Adipose tissue (tissue), 3 donors: Measurements from ENCODE around the gene NLN. TPM values are rescaled to one million over a fixed set of nuclear protein-coding genes. Genes with fewer than 3 reads are reported as not detected.
"Not testable (repeated sequence)": the region's sequence is repeated elsewhere in the genome, so short reads cannot be mapped to it uniquely, and the experiment has no call there.

Experiments
- H3K27ac ChIP-seq: one replicate; pipeline ENCODE4 v1.5.1; 2013; ENCODE audit warnings: low read depth, low read length
- WGBS, 3 donors: extraction: QIAGEN DNeasy Blood & Tissue Kit; methylation state at CpG; one replicate each; pipeline ENCODE4 v1.1.7; 2013; 5-methylcytosine and 5-hydroxymethylcytosine counted together
- polyA plus RNA-seq, 3 donors: library from polyadenylated mRNA; stranded (reverse); fragments of 200-250 nt; gene quantifications; one replicate each; pipeline ENCODE4 v1.2.3, GENCODE V29; 2013
- donor health status: healthy with polysubstance abuse.
- donor health status: Bipolar disorder and iron deficiency.
- donor health status: healthy.

The NLN gene
- polyA plus RNA-seq, 3 donors = 4.5 to 5.8 (median 5.1) TPM

GRCh38 chr5:65840071-65840470, 118.1 kb downstream of the NLN start:
- WGBS, 3 donors = 38 to 56% (median 49%) methylated on average over 3 of the region's 3 CpGs
- no peak overlapping the region for H3K27ac ChIP-seq

GRCh38 chr5:65844763-65845162, 122.8 kb downstream of the NLN start:
- H3K27ac ChIP-seq = not testable (repeated sequence)
- WGBS, 3 donors = 83 to 95% (median 87%) methylated on average over 4 of the region's 4 CpGs

- H3K27ac ChIP-seq = no peak overlapping the region
- 78 to 90% (median 89%) methylated on average over 1 of the region's 1 CpG for WGBS, 3 donors
Measured at GRCh38 chr5:65846101-65846500, 124.1 kb downstream of the NLN start.

- WGBS, 3 donors = 93 to 96% (median 94%) methylated on average over 5 of the region's 5 CpGs
- H3K27ac ChIP-seq = not testable (repeated sequence)
Measured at GRCh38 chr5:65847019-65847418, 125.0 kb downstream of the NLN start.

GRCh38 chr5:65849918-65850317, 127.9 kb downstream of the NLN start:
- WGBS, 3 donors = 78 to 100% methylated on average over 1 of the region's 1 CpG; no CpG with 5 or more reads in 1 of the 3 donors
- H3K27ac ChIP-seq = not testable (repeated sequence)

- WGBS, 3 donors = 85 to 92% (median 89%) methylated on average over 2 of the region's 2 CpGs
- no peak overlapping the region for H3K27ac ChIP-seq
Measured at GRCh38 chr5:65854925-65855324, 132.9 kb downstream of the NLN start.

GRCh38 chr5:65855766-65856315, 133.8 kb downstream of the NLN start:
- H3K27ac ChIP-seq = no peak overlapping the region

GRCh38 chr5:65856520-65856919, 134.5 kb downstream of the NLN start:
- 91 to 92% (median 91%) methylated on average over 5 of the region's 5 CpGs for WGBS, 3 donors
- no peak overlapping the region for H3K27ac ChIP-seq

- WGBS, 3 donors = 69 to 83% (median 81%) methylated on average over 3 of the region's 3 CpGs
- H3K27ac ChIP-seq = no peak overlapping the region
Measured at GRCh38 chr5:65858316-65858715, 136.3 kb downstream of the NLN start.

- 75 to 82% (median 80%) methylated on average over 3 of the region's 3 CpGs for WGBS, 3 donors
- H3K27ac ChIP-seq = no peak overlapping the region
Measured at GRCh38 chr5:65861830-65862241, 139.8 kb downstream of the NLN start.

GRCh38 chr5:65862384-65862783, 140.4 kb downstream of the NLN start:
- H3K27ac ChIP-seq = no peak overlapping the region

- WGBS, 3 donors = 82 to 94% (median 93%) methylated on average over 2 of the region's 2 CpGs
- H3K27ac ChIP-seq = no peak overlapping the region
Measured at GRCh38 chr5:65863747-65864146, 141.7 kb downstream of the NLN start.

GRCh38 chr5:65866837-65867521, 145.0 kb downstream of the NLN start:
- no peak overlapping the region for H3K27ac ChIP-seq
- 37 to 53% (median 43%) methylated on average over 6 of the region's 6 CpGs for WGBS, 3 donors

GRCh38 chr5:65867542-65868195, 145.7 kb downstream of the NLN start:
- H3K27ac ChIP-seq = no peak overlapping the region
- 54 to 73% (median 54%) methylated on average over 11 of the region's 11 CpGs for WGBS, 3 donors

- WGBS, 3 donors = 56 to 70% (median 67%) methylated on average over 3 of the region's 3 CpGs
- H3K27ac ChIP-seq = no peak overlapping the region
Measured at GRCh38 chr5:65868509-65868908, 146.5 kb downstream of the NLN start.

GRCh38 chr5:65871182-65871581, 149.2 kb downstream of the NLN start:
- H3K27ac ChIP-seq = no peak overlapping the region
- WGBS, 3 donors = 66 to 80% (median 76%) methylated on average over 5 of the region's 5 CpGs

GRCh38 chr5:65871776-65872175, 149.8 kb downstream of the NLN start:
- 79 to 87% (median 86%) methylated on average over 5 of the region's 5 CpGs for WGBS, 3 donors
- not testable (repeated sequence) for H3K27ac ChIP-seq

GRCh38 chr5:65873181-65873750, 151.3 kb downstream of the NLN start:
- 73 to 94% (median 89%) methylated on average over 3 of the region's 3 CpGs for WGBS, 3 donors
- no peak overlapping the region for H3K27ac ChIP-seq

GRCh38 chr5:65874241-65874640, 152.2 kb downstream of the NLN start:
- no peak overlapping the region for H3K27ac ChIP-seq
- WGBS, 3 donors = 80 to 88% (median 82%) methylated on average over 3 of the region's 3 CpGs

GRCh38 chr5:65876496-65876895, 154.5 kb downstream of the NLN start:
- no peak overlapping the region for H3K27ac ChIP-seq
